SU-DHL-6 (cell line): Measurements from ENCODE around the gene TMEM9.
A peak's percentile ranks its signal among the peaks of the same experiment; 100 is the strongest.

Experiments
- H2AFZ ChIP-seq: fragments of 200-600 bp; sonication (generic); 2 replicates; pipeline ENCODE4 v1.6.1; 2014; ENCODE audit warnings: low read depth, mild to moderate bottlenecking, moderate library complexity, mixed read lengths, antibody characterized with exemption, low read length; ENCODE audit not compliant: severe bottlenecking
- H3F3A ChIP-seq: fragments of 200-600 bp; shearing (Covaris generic); 2 replicates; pipeline ENCODE4 v1.6.0; 2016; ENCODE audit warnings: antibody characterized with exemption, mild to moderate bottlenecking; ENCODE audit not compliant: insufficient read depth
- H3K27ac ChIP-seq: fragments of 200-600 bp; sonication (generic); 2 replicates; pipeline ENCODE4 v1.5.1; 2016; ENCODE audit warnings: low read depth, mild to moderate bottlenecking, low read length, moderate library complexity, mixed read lengths
- H3K27me3 ChIP-seq: fragments of 200-600 bp; sonication (generic), shearing (Covaris generic); 2 replicates; pipeline ENCODE4 v1.6.0; 2014; ENCODE audit warnings: mild to moderate bottlenecking, low read length
- H3K36me3 ChIP-seq: fragments of 200-600 bp; sonication (generic); 2 replicates; pipeline ENCODE4 v1.6.1; 2014; ENCODE audit warnings: mild to moderate bottlenecking, low read length, mixed read lengths
- H3K4me2 ChIP-seq: fragments of 300-600, 200-600 bp; shearing (Covaris generic), sonication (generic); 2 replicates; pipeline ENCODE4 v1.6.0; 2014; ENCODE audit warnings: low read length, low read depth, mild to moderate bottlenecking; ENCODE audit not compliant: poor library complexity, severe bottlenecking
- H3K4me3 ChIP-seq: fragments of 200-600 bp; sonication (generic); 2 replicates; pipeline ENCODE4 v1.5.1; 2014; ENCODE audit warnings: antibody characterized with exemption, low read length, mild to moderate bottlenecking, mixed read lengths; ENCODE audit not compliant: insufficient read depth, poor library complexity, severe bottlenecking
- H3K79me2 ChIP-seq: fragments of 200-600 bp; sonication (generic); 2 replicates; pipeline ENCODE4 v1.6.1; 2014; ENCODE audit warnings: mild to moderate bottlenecking, low read length, moderate library complexity; ENCODE audit not compliant: insufficient read depth
- H3K9ac ChIP-seq: fragments of 200-600 bp; sonication (generic); 2 replicates; pipeline ENCODE4 v1.7.0; 2014; ENCODE audit warnings: mild to moderate bottlenecking, low read length
- H3K9me2 ChIP-seq: fragments of 200-600 bp; sonication (generic); replicated peaks from 2 replicates; pipeline ENCODE4 v1.6.1; 2014; ENCODE audit warnings: low read length; ENCODE audit not compliant: insufficient read depth
- H3K9me3 ChIP-seq: fragments of 200-600 bp; sonication (generic); 2 replicates; pipeline ENCODE4 v1.6.1; 2014; ENCODE audit warnings: low read length, mixed read lengths; ENCODE audit not compliant: insufficient read depth
- H4K20me1 ChIP-seq: fragments of 200-600 bp; sonication (generic); 2 replicates; pipeline ENCODE4 v1.6.1; 2014; ENCODE audit warnings: low read depth, mild to moderate bottlenecking, antibody characterized with exemption, low read length, moderate library complexity, mixed read lengths
- CTCF ChIP-seq: fragments of 200-600 bp; sonication (generic); IDR thresholded peaks from one replicate; pipeline ENCODE4 v1.5.1; 2017; ENCODE audit warnings: antibody characterized with exemption, mild to moderate bottlenecking, low read length, moderate library complexity; ENCODE audit not compliant: insufficient read depth, poor library complexity, severe bottlenecking
- EZH2phosphoT487 ChIP-seq: fragments of 200-600 bp; sonication (generic), shearing (Covaris generic); conservative IDR thresholded peaks from 2 replicates; pipeline ENCODE4 v1.6.1; 2018; ENCODE audit warnings: mild to moderate bottlenecking, antibody characterized with exemption, low read length, moderate library complexity, mixed read lengths

Gene TMEM9

DNA sequence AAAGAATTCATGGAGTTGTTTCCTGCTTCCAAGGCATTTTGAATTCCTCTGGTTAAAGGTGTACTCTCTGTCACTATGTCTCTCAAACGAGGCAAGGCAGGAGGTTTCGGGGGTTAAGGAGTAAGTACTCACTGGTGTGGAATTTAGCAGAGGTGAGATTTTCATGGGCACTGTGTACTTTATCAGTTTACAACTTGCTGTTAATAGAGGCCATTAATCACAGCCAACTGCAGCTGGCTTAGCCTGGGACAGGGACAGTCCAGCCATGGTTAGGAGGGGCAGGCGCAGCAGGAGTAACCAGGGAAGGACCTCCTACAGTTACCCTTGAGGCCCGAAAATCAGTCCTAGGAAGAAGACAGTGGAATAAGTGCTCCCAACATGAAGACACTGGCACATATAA is 18.1 kb upstream of the TMEM9 start:
- no peaks in the 10 kb centered on the region for H3K79me2 ChIP-seq
- no peak overlapping the region for H3K27ac ChIP-seq
- no peaks in the 10 kb centered on the region for H3K27me3 ChIP-seq
- no peak overlapping the region for H2AFZ ChIP-seq
- H3F3A ChIP-seq: no peaks in the 10 kb centered on the region
- TF ChIP-seq EZH2phosphoT487 (no peak), CTCF (no peak)
- H3K9me3 ChIP-seq: no peaks in the 10 kb centered on the region
- no peak overlapping the region for H3K4me3 ChIP-seq
- no peak overlapping the region for H3K9ac ChIP-seq
- H4K20me1 ChIP-seq: no peaks in the 10 kb centered on the region
- no peaks in the 10 kb centered on the region for H3K36me3 ChIP-seq
- H3K9me2 ChIP-seq: no peaks in the 10 kb centered on the region
- no peak overlapping the region for H3K4me2 ChIP-seq

GRCh38 chr1:201171063-201172036 is 17.1 kb upstream of the TMEM9 start:
- no peaks in the 10 kb centered on the region for H3K79me2 ChIP-seq
- peak overlapping the region; percentile 60 for H3K4me2 ChIP-seq
- no peaks in the 10 kb centered on the region for H3K9me3 ChIP-seq
- no peaks in the 10 kb centered on the region for H3K27me3 ChIP-seq
- H4K20me1 ChIP-seq: no peaks in the 10 kb centered on the region
- H3K9me2 ChIP-seq: no peaks in the 10 kb centered on the region
- no peaks in the 10 kb centered on the region for H3F3A ChIP-seq
- peak overlapping the region; percentile 38 for H3K9ac ChIP-seq
- no peaks in the 10 kb centered on the region for H3K36me3 ChIP-seq
- peak overlapping the region; percentile 88 for H2AFZ ChIP-seq
- no peak overlapping the region for H3K27ac ChIP-seq
- peak overlapping the region; percentile 34 for H3K4me3 ChIP-seq
- TF ChIP-seq EZH2phosphoT487: no peak
- TF ChIP-seq CTCF: peak; percentile 21

- Histone ChIP-seq H2AFZ (peak overlapping the region; percentile 88), H3F3A (no peaks in the 10 kb centered on the region), H3K27me3 (no peaks in the 10 kb centered on the region), H3K36me3 (no peaks in the 10 kb centered on the region), H3K9me2 (no peaks in the 10 kb centered on the region), H3K9ac (peak overlapping the region; percentile 38), H3K9me3 (no peaks in the 10 kb centered on the region), H3K27ac (no peak overlapping the region), H3K79me2 (no peaks in the 10 kb centered on the region), H3K4me3 (peak overlapping the region; percentile 34), H3K4me2 (peak overlapping the region; percentile 60), H4K20me1 (no peaks in the 10 kb centered on the region)
- TF ChIP-seq EZH2phosphoT487 (no peak), CTCF (no peak)
These were observed 16.3 kb upstream of the TMEM9 start for GRCh38 chr1:201170533-201171062.
